NCI-H1694 treated with DMSO at 0.1 percent for 48 hours (cell line): ENCODE data around the gene ALOX12.

Experiments used
- DNase-seq: peaks from one replicate; lab custom pipeline; 2025; lab: John Stamatoyannopoulos, UW

Gene ALOX12

GRCh38 chr17:7001318-7001961 lies 5.6 kb downstream of the ALOX12 start:
- DNase-seq = no peak

- DNase-seq = no peak
Observed at GRCh38 chr17:7002288-7003047, 6.6 kb downstream of the ALOX12 start.

GRCh38 chr17:7003745-7004144 lies 7.9 kb downstream of the ALOX12 start:
- DNase-seq = no peak

- DNase-seq = peak; percentile 80
Observed at GRCh38 chr17:7004398-7005253, 8.8 kb downstream of the ALOX12 start.

GRCh38 chr17:7005716-7006115 lies 9.9 kb downstream of the ALOX12 start:
- DNase-seq = no peak

- no peak for DNase-seq
Observed at GRCh38 chr17:7007143-7007542, 11.3 kb downstream of the ALOX12 start.

GRCh38 chr17:7010523-7010922 lies 14.7 kb downstream of the ALOX12 start:
- DNase-seq = no peak

- no peak for DNase-seq
Observed at GRCh38 chr17:7011415-7011814, 15.6 kb downstream of the ALOX12 start.

GRCh38 chr17:7011942-7012254 lies 16.0 kb downstream of the ALOX12 start:
- no peak for DNase-seq

GRCh38 chr17:7014261-7014994 lies 18.6 kb downstream of the ALOX12 start:
- peak; percentile 93 for DNase-seq

- DNase-seq = no peak
Observed at GRCh38 chr17:7014995-7015958, 19.4 kb downstream of the ALOX12 start.

- no peak for DNase-seq
Observed at GRCh38 chr17:7016418-7016817, 20.6 kb downstream of the ALOX12 start.

- no peak for DNase-seq
Observed at GRCh38 chr17:7016886-7017826, 21.3 kb downstream of the ALOX12 start.

- no peak for DNase-seq
Observed at GRCh38 chr17:7017827-7018200, 22.0 kb downstream of the ALOX12 start.

GRCh38 chr17:7018331-7018964 lies 22.6 kb downstream of the ALOX12 start:
- DNase-seq = no peak

- no peak for DNase-seq
Observed at GRCh38 chr17:7019367-7019766, 23.5 kb downstream of the ALOX12 start.

- peak; percentile 60 for DNase-seq
Observed at GRCh38 chr17:7019839-7020519, 24.1 kb downstream of the ALOX12 start.

- DNase-seq = no peak
Observed at GRCh38 chr17:7020894-7021664, 25.2 kb downstream of the ALOX12 start.
